Cortex of kidney (tissue), 1 donor: ENCODE data around the gene ISG15.

ENCODE experiments used
- DNase-seq: peaks from one replicate; lab custom pipeline; 2025; lab: John Stamatoyannopoulos, UW

Gene ISG15

DNA sequence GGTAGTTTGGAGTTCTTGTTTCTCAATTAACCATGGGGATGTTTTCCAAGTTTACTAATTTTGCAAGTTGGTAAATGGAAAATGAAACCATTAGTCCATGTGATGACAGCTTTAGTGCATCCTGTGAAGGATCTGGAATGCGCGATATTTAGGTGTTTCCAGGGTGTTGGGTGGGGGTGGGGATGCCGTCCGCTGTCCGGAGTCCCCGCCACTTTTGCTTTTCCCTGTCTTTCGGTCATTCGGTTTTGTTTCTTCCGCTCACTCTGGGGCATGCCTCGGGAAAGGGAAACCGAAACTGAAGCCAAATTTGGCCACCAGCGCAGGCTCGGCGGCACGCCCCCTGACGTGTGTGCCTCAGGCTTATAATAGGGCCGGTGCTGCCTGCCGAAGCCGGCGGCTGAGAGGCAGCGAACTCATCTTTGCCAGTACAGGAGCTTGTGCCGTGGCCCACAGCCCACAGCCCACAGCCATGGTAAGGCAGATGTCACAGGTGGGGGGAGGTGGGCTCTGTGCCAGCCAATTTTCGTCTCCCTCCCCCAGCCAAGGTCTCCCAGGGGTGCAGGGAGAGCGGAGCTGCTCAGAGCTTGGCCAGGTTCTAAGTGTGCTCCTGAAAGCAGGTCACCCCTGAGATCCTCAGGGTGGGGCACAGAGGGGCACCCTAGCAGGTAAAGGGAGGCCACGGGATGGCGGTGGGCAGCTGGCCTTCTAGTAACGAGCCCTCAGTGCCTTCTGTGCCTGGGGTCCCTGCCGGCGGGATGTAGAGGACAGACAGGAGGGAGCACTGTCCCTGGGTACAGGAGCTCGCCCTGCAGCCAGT is at the start of gene ISG15:
Gene ISG15 (plus strand): TSS at position 393 of the 817 bp plus-strand sequence. CDS start 77 bp downstream, at position 470.
- no peak for DNase-seq

GRCh38 chr1:963746-964525 is 49.4 kb upstream of the ISG15 start:
- no peak for DNase-seq

DNA sequence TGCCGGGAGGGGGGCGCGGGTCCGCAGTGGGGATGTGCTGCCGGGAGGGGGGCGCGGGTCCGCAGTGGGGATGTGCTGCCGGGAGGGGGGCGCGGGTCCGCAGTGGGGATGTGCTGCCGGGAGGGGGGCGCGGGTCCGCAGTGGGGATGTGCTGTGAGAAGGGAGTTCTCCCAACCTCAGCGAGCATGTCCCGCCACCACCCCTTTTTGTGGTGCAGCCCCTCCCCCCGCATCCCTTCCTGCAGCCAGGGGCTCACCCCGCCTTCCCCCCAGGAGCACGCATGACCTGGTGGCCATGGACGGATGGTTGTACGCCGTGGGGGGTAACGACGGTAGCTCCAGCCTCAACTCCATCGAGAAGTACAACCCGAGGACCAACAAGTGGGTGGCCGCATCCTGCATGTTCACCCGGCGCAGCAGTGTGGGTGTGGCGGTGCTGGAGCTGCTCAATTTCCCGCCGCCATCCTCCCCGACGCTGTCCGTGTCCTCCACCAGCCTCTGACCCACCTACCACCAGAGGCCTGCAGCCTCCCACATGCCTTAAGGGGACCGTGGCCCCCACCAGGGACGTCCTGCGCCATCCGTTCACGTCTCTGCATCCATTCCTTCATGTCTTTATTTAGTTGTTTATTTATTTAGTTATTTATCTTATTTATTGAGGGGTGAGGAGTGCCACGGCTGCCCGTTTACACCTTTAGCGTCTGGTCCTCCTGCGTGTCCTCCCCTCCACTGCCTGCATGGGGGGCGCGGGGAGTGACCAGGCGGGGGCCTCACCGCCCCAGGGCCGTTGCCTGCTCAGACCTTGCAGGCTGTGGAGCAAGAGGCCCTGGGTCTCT is 48.4 kb upstream of the ISG15 start:
- DNase-seq = no peak

GRCh38 chr1:965526-966134 is 47.7 kb upstream of the ISG15 start:
- DNase-seq = no peak

DNA sequence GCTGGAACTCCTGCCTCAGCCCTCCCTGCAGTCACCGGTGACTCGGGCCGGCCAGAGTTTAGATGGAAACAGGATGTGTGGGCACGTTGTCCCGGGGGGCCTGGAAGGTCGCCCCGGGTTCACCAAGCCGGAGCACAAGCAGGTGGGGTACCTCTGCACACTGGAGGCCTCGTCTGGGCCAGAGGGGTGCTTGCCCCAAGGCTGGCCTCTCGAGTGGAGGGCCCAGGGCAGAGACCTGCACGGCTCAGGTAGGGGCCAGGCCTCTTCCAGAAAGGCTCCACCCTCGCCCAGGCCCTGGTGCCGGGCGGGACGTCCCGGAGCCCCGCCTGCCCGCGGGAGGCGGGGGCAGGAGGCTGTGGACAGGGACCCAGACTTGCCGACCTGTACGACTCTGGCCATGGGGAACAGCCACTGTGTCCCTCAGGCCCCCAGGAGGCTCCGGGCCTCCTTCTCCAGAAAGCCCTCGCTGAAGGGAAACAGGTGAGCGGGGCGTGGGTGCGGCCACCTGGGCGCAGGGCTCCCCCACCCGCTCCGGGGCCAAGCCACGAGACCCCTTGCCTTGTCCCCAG is 47.1 kb upstream of the ISG15 start, which contains the start of gene PLEKHN1:
Gene PLEKHN1 (plus strand): TSS at position 348 of the 569 bp plus-strand sequence. CDS start 50 bp downstream, at position 398.
- DNase-seq = no peak

DNA sequence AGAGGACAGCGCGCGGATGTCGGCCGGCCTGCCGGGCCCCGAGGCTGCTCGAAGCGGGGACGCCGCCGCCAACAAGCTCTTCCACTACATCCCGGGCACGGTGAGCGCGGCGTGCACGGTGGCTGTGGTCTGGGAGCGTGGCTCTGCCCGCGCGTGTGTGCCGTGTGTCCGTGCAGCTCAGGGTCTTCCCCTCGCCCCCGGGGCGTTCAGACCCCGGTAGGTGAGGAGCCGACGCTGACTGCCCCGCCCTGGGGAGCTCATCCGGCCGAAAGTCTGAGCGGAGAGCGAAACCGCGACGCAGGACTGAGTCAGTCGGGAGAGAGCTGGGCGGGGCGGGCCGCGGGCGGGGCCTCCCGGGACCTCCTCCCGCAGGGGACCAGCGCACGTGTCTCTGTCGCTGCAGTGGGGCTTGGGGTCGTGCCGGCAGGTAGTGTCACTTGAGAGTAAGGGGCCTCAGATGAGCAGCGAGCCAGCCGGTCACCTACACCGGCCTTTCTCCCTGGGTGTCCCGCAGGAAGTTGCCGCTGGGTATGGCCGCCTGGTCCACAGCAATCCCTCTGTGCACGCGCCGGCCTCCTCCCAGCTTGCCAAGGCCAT is 46.5 kb upstream of the ISG15 start:
- DNase-seq = no peak

GRCh38 chr1:967466-968343 is 45.6 kb upstream of the ISG15 start:
- no peak for DNase-seq

DNA sequence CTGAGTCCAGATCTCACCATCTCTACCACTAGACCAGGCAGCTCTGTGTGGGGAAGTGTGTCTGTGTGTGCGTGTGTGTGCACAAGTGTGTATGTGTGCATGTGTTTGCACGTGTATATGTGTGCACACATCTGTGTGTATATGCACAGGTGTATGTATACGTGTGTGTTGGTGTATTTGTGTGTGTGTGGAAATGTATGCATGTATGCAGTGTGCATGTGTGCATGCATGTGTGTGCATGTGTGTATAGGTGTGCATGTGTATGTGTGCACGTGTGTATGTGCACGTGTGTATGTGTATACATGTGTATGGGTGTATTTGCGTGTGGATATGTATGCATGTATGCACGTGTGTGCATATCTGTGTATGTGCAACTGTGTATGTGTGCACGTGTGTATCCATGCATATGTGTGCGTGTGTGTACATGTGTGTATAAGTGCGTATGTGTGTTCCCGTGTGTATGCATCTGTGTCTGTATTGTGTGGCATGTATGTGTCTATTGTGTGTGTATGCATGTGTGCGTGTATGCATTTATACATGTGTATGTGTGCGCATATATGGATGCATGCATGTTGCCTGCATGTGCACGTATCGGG is 43.9 kb upstream of the ISG15 start:
- DNase-seq = no peak

DNA sequence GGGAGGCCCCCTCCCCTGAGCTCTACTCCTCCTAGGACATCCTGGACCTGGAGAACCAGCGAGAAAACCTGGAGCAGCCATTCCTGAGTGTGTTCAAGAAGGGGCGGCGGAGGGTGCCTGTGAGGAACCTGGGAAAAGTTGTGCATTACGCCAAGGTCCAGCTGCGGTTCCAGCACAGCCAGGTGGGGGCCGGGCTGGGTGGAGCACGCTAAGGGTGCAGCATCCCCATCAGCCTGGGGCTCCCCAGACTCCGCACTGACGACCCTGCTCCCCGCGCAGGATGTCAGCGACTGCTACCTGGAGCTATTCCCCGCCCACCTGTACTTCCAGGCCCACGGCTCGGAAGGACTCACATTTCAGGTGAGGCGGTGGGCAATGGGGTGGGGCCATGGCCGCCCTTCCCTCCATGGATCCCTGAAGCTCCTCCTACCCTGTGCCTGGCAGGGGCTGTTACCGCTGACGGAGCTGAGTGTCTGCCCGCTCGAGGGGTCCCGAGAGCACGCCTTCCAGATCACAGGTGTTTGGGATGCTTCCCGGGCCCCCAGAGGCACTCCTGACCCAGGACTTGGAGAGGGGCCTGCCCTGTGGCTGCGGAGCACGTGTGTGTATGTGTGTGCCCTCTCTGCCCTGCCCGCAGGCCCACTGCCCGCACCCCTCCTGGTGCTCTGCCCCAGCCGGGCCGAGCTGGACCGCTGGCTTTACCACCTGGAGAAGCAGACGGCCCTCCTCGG is 42.9 kb upstream of the ISG15 start:
- no peak for DNase-seq

- no peak for DNase-seq
Observed at GRCh38 chr1:970973-971730, 42.1 kb upstream of the ISG15 start.

DNA sequence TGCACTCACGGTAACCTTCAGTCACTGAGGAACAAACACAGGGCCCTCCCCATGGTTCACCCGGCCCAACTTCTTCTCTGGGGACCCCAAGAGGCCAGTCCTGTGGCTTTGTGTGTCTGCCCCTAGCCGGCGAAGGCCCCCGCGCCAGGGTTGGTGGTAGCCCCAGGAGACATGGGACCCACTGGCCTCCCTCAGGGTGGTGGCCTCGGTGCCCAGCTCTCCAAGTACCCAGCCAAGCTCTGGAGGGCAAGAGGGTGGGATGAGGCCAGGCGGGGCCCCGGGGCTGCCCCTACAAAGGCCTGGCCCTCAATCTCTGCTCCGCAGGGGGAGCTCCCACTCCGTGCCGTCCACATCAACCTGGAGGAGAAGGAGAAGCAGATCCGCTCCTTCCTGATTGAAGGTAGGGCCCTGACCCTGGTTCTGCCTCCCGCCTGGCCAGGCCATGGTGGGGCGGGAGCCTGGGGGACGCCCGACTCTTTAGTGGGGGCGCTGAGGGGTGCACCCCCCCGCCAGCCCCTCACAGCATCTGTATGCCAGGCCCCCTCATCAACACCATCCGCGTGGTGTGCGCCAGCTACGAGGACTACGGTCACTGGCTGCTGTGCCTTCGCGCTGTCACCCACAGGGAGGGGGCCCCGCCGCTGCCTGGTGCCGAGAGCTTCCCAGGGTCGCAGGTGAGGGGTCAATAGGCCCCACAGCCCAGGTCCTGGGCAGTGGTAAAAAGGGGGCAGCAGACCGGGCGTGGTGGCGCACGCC is 41.4 kb upstream of the ISG15 start:
- no peak for DNase-seq

GRCh38 chr1:972726-973458 is 40.4 kb upstream of the ISG15 start:
- no peak for DNase-seq

- no peak for DNase-seq
Observed at GRCh38 chr1:973459-974292, 39.6 kb upstream of the ISG15 start.

DNA sequence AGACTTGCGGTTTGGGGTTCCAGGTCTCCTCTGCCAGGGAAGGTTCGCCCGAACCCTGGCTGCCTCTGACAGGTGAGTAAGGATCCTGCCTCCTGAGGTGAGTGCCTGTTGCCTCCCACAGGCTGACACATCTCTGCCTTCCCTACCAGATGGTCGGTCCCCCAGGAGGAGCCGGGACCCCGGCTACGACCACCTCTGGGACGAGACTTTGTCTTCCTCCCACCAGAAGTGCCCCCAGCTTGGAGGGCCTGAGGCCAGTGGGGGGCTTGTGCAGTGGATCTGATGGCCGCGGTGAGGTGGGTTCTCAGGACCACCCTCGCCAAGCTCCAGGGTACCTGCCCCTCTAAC is 39.0 kb upstream of the ISG15 start:
- no peak for DNase-seq

DNA sequence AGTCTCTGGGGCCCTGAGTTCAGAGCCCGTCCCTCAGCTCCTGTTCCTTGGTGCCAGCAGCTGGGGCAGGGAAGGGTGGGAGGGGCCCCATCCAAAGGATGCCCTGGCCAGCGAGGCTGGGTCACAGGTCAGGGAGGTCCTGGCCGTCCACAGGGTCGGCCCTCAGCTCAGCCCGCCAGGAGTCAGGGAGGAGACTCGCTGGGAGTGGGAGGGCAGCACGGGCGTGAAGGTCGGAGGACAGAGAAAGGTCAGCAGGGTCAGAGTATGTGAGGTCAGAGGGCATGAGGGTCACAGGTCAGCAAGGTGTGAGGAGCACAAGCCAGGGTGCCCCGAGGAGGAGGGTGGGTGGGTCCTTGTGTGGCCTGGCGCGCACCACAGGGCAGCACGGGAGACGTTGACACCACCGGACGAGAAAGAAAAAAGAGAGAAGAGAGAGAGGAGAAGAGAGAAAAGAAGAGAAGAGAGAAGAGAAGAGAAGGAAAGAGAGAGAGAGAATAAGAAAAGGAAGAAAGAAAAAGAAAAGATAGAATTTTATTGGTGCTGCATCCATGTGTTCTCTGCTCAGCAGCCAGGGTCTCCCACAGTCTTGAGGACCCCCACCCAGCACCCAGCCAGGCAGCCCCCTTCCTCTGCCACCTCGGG is 38.5 kb upstream of the ISG15 start:
- DNase-seq = no peak
